ENCODE data around the gene WDPCP. TPM values are rescaled to one million over a fixed set of nuclear protein-coding genes. Genes with fewer than 3 reads are reported as not detected.

WDPCP gene
- polyA plus RNA-seq, 1 donor from 2014 or later = 8.9 TPM

GRCh38 chr2:63432373-63432772, 155.9 kb downstream of the WDPCP start:
- H3K27ac ChIP-seq (ENCODE audit: low read length) = no peak overlapping the region
- no peak overlapping the region for H2AFZ ChIP-seq (ENCODE audit: low read depth, low read length)
- H3K4me3 ChIP-seq (ENCODE audit: low read length) = no peak overlapping the region
- H3K9ac ChIP-seq (ENCODE audit: low read length) = no peak overlapping the region
- H3K79me2 ChIP-seq (replicated peaks; ENCODE audit: insufficient read depth, low read length) = no peaks in the 10 kb centered on the region
- no peaks in the 10 kb centered on the region for H3K9me2 ChIP-seq (ENCODE audit: insufficient read depth, low read length)
- H3K27me3 ChIP-seq (ENCODE audit: insufficient read depth, low read depth, low read length) = no peaks in the 10 kb centered on the region
- H4K20me1 ChIP-seq (ENCODE audit: insufficient read depth) = no peaks in the 10 kb centered on the region
- TF ChIP-seq POLR2AphosphoS5 (IDR thresholded peaks at IDR 0.05) (no peak), EP300 (conservative IDR thresholded peaks at IDR 0.05; ENCODE audit: poor library complexity, severe bottlenecking) (no peak), RAD21 (conservative IDR thresholded peaks at IDR 0.05) (no peak), SMC3 (conservative IDR thresholded peaks at IDR 0.05; ENCODE audit: poor library complexity) (no peak), TAF1 (IDR thresholded peaks at IDR 0.05; ENCODE audit: low read depth) (no peak), MXI1 (conservative IDR thresholded peaks at IDR 0.05; ENCODE audit: poor library complexity, severe bottlenecking) (no peak), CTCF (IDR thresholded peaks at IDR 0.05; ENCODE audit: poor library complexity, severe bottlenecking) (no peak), REST (IDR thresholded peaks at IDR 0.05; ENCODE audit: borderline replicate concordance) (no peak), EZH2 (IDR thresholded peaks at IDR 0.05; ENCODE audit: borderline replicate concordance, insufficient read depth, low read length, poor library complexity, severe bottlenecking) (no peak)
- no peaks in the 10 kb centered on the region for H3K36me3 ChIP-seq (ENCODE audit: insufficient read depth, low read length)
- no peak overlapping the region for H3K4me2 ChIP-seq (ENCODE audit: low read length)
- H3F3A ChIP-seq (ENCODE audit: insufficient read depth, low read length, poor library complexity, severe bottlenecking) = no peaks in the 10 kb centered on the region
- no peaks in the 10 kb centered on the region for H3K9me3 ChIP-seq (ENCODE audit: low read length)

- Histone ChIP-seq H3K9me3 (ENCODE audit: low read length) (no peaks in the 10 kb centered on the region), H3K27ac (ENCODE audit: low read length) (no peak overlapping the region), H3K79me2 (replicated peaks; ENCODE audit: insufficient read depth, low read length) (no peaks in the 10 kb centered on the region), H3K9me2 (ENCODE audit: insufficient read depth, low read length) (no peaks in the 10 kb centered on the region), H3K4me2 (ENCODE audit: low read length) (no peak overlapping the region), H3K36me3 (ENCODE audit: insufficient read depth, low read length) (no peaks in the 10 kb centered on the region), H3K9ac (ENCODE audit: low read length) (no peak overlapping the region), H3K27me3 (ENCODE audit: insufficient read depth, low read depth, low read length) (no peaks in the 10 kb centered on the region), H2AFZ (ENCODE audit: low read depth, low read length) (no peak overlapping the region), H3F3A (ENCODE audit: insufficient read depth, low read length, poor library complexity, severe bottlenecking) (no peaks in the 10 kb centered on the region), H3K4me3 (ENCODE audit: low read length) (no peak overlapping the region), H4K20me1 (ENCODE audit: insufficient read depth) (no peaks in the 10 kb centered on the region)
- no peak for TF ChIP-seq MXI1 (conservative IDR thresholded peaks at IDR 0.05; ENCODE audit: poor library complexity, severe bottlenecking)
- TF ChIP-seq EZH2 (IDR thresholded peaks at IDR 0.05; ENCODE audit: borderline replicate concordance, insufficient read depth, low read length, poor library complexity, severe bottlenecking) = no peak
- no peak for TF ChIP-seq REST (IDR thresholded peaks at IDR 0.05; ENCODE audit: borderline replicate concordance)
- no peak for TF ChIP-seq EP300 (conservative IDR thresholded peaks at IDR 0.05; ENCODE audit: poor library complexity, severe bottlenecking)
- TF ChIP-seq RAD21 (conservative IDR thresholded peaks at IDR 0.05) = no peak
- no peak for TF ChIP-seq CTCF (IDR thresholded peaks at IDR 0.05; ENCODE audit: poor library complexity, severe bottlenecking)
- no peak for TF ChIP-seq POLR2AphosphoS5 (IDR thresholded peaks at IDR 0.05)
- no peak for TF ChIP-seq TAF1 (IDR thresholded peaks at IDR 0.05; ENCODE audit: low read depth)
- TF ChIP-seq SMC3 (conservative IDR thresholded peaks at IDR 0.05; ENCODE audit: poor library complexity) = no peak
Measured at GRCh38 chr2:63425606-63426005, 162.7 kb downstream of the WDPCP start.

Data from neural cell (in vitro differentiated cells).